ENCODE results near the gene UNKL. TPM values are rescaled to one million over a fixed set of nuclear protein-coding genes. Genes with fewer than 3 reads are reported as not detected.

Gene UNKL
- total and polyA plus RNA-seq, 2 experiments from 2014 or later = 6.1 to 13.0 TPM

GRCh38 chr16:1433756-1434155 lies 19.3 kb upstream of the UNKL start:
- in situ Hi-C loops (cut with MboI) = no loop called here
- no peaks in the 10 kb centered on the region for H3K9me2 ChIP-seq (ENCODE audit: insufficient read depth)
- no peaks in the 10 kb centered on the region for H3K9me3 ChIP-seq (ENCODE audit: low read depth)
- H3K4me1 ChIP-seq (ENCODE audit: insufficient read depth) = no peaks in the 10 kb centered on the region
- H4K20me1 ChIP-seq (ENCODE audit: insufficient read depth) = no peaks in the 10 kb centered on the region
- H3K27me3 ChIP-seq (replicated peaks; ENCODE audit: insufficient read depth) = no peaks in the 10 kb centered on the region
- H3K79me2 ChIP-seq (ENCODE audit: insufficient read depth) = no peaks in the 10 kb centered on the region
- no peaks in the 10 kb centered on the region for H3F3A ChIP-seq (ENCODE audit: insufficient read depth)
- no peak overlapping the region for H3K4me3 ChIP-seq
- WGBS, 2 experiments (ENCODE audit: low coverage in 1 of 2, low lambda C conversion rate in 2 of 2, missing lambda C conversion rate in 2 of 2) = 49 to 50% methylated on average over 16 to 18 of the region's 22 CpGs
- no peak overlapping the region for H3K4me2 ChIP-seq (ENCODE audit: unreplicated experiment)
- H3K27ac ChIP-seq = no peak overlapping the region
- no peak for DNase-seq
- H3K9ac ChIP-seq = no peak overlapping the region
- TF ChIP-seq EZH2 (IDR thresholded peaks at IDR 0.05; ENCODE audit: insufficient read depth, poor library complexity, severe bottlenecking) (no peak), EZH2phosphoT487 (IDR thresholded peaks at IDR 0.05; ENCODE audit: insufficient read depth, low read depth) (no peak)
- no peaks in the 10 kb centered on the region for H3K36me3 ChIP-seq (ENCODE audit: low read depth)
- no peak overlapping the region for H2AFZ ChIP-seq

GRCh38 chr16:1433263-1433560 lies 18.7 kb upstream of the UNKL start:
- Histone ChIP-seq H3K4me3 (no peak overlapping the region), H3K79me2 (ENCODE audit: insufficient read depth) (no peaks in the 10 kb centered on the region), H3K36me3 (ENCODE audit: low read depth) (no peaks in the 10 kb centered on the region), H3F3A (ENCODE audit: insufficient read depth) (no peaks in the 10 kb centered on the region), H4K20me1 (ENCODE audit: insufficient read depth) (no peaks in the 10 kb centered on the region), H3K9me3 (ENCODE audit: low read depth) (no peaks in the 10 kb centered on the region), H3K4me2 (ENCODE audit: unreplicated experiment) (no peak overlapping the region), H3K9me2 (ENCODE audit: insufficient read depth) (no peaks in the 10 kb centered on the region), H3K27ac (no peak overlapping the region), H3K4me1 (ENCODE audit: insufficient read depth) (no peaks in the 10 kb centered on the region), H3K27me3 (replicated peaks; ENCODE audit: insufficient read depth) (no peaks in the 10 kb centered on the region), H3K9ac (no peak overlapping the region), H2AFZ (no peak overlapping the region)
- WGBS, 2 experiments (ENCODE audit: low coverage in 1 of 2, low lambda C conversion rate in 2 of 2, missing lambda C conversion rate in 2 of 2) = 89 to 91% methylated on average over 14 of the region's 14 CpGs
- TF ChIP-seq EZH2phosphoT487 (IDR thresholded peaks at IDR 0.05; ENCODE audit: insufficient read depth, low read depth) (no peak), EZH2 (IDR thresholded peaks at IDR 0.05; ENCODE audit: insufficient read depth, poor library complexity, severe bottlenecking) (no peak)
- in situ Hi-C loops (cut with MboI) = no loop called here
- DNase-seq = no peak

- H3K4me1 ChIP-seq (ENCODE audit: insufficient read depth) = no peaks in the 10 kb centered on the region
- H3K4me3 ChIP-seq = no peak overlapping the region
- no peaks in the 10 kb centered on the region for H3K9me2 ChIP-seq (ENCODE audit: insufficient read depth)
- no peaks in the 10 kb centered on the region for H4K20me1 ChIP-seq (ENCODE audit: insufficient read depth)
- H3K27ac ChIP-seq = no peak overlapping the region
- H3K36me3 ChIP-seq (ENCODE audit: low read depth) = no peaks in the 10 kb centered on the region
- H3F3A ChIP-seq (ENCODE audit: insufficient read depth) = no peaks in the 10 kb centered on the region
- no peak overlapping the region for H2AFZ ChIP-seq
- no peak for DNase-seq
- WGBS, 2 experiments (ENCODE audit: low coverage in 1 of 2, low lambda C conversion rate in 2 of 2, missing lambda C conversion rate in 2 of 2) = 79 to 88% methylated on average over 42 to 63 of the region's 63 CpGs
- no peaks in the 10 kb centered on the region for H3K79me2 ChIP-seq (ENCODE audit: insufficient read depth)
- H3K27me3 ChIP-seq (replicated peaks; ENCODE audit: insufficient read depth) = no peaks in the 10 kb centered on the region
- TF ChIP-seq EZH2phosphoT487 (IDR thresholded peaks at IDR 0.05; ENCODE audit: insufficient read depth, low read depth) (no peak), EZH2 (IDR thresholded peaks at IDR 0.05; ENCODE audit: insufficient read depth, poor library complexity, severe bottlenecking) (no peak)
- H3K4me2 ChIP-seq (ENCODE audit: unreplicated experiment) = no peak overlapping the region
- no peaks in the 10 kb centered on the region for H3K9me3 ChIP-seq (ENCODE audit: low read depth)
- in situ Hi-C loops (cut with MboI) = no loop called here
- no peak overlapping the region for H3K9ac ChIP-seq
Observed at GRCh38 chr16:1432388-1433262, 18.1 kb upstream of the UNKL start.

GRCh38 chr16:1431497-1432270 lies 17.2 kb upstream of the UNKL start:
- Histone ChIP-seq H4K20me1 (ENCODE audit: insufficient read depth) (no peaks in the 10 kb centered on the region), H3F3A (ENCODE audit: insufficient read depth) (no peaks in the 10 kb centered on the region), H2AFZ (no peak overlapping the region), H3K27ac (no peak overlapping the region), H3K9me2 (ENCODE audit: insufficient read depth) (no peaks in the 10 kb centered on the region), H3K9me3 (ENCODE audit: low read depth) (no peaks in the 10 kb centered on the region), H3K4me3 (no peak overlapping the region), H3K4me2 (ENCODE audit: unreplicated experiment) (no peak overlapping the region), H3K79me2 (ENCODE audit: insufficient read depth) (no peaks in the 10 kb centered on the region), H3K9ac (no peak overlapping the region), H3K27me3 (replicated peaks; ENCODE audit: insufficient read depth) (no peaks in the 10 kb centered on the region), H3K4me1 (ENCODE audit: insufficient read depth) (no peaks in the 10 kb centered on the region), H3K36me3 (ENCODE audit: low read depth) (no peaks in the 10 kb centered on the region)
- no peak for TF ChIP-seq EZH2phosphoT487 (IDR thresholded peaks at IDR 0.05; ENCODE audit: insufficient read depth, low read depth)
- TF ChIP-seq EZH2 (IDR thresholded peaks at IDR 0.05; ENCODE audit: insufficient read depth, poor library complexity, severe bottlenecking) = no peak
- WGBS, 2 experiments (ENCODE audit: low coverage in 1 of 2, low lambda C conversion rate in 2 of 2, missing lambda C conversion rate in 2 of 2) = 56 to 66% methylated on average over 16 to 20 of the region's 20 CpGs
- DNase-seq = no peak
- in situ Hi-C loops (cut with MboI) = no loop called here

Measured in GM23248 (cell line).